Measurements from ENCODE around the gene SOX2.

SOX2 gene

GRCh38 chr3:181711325-181712135 lies at the start of gene SOX2:
Gene SOX2 (plus strand): TSS chr3:181711925. CDS start chr3:181712361, 436 bp downstream.
- DNase-seq (ENCODE audit: low read depth) = peak; percentile 42

GRCh38 chr3:181683563-181683962 lies 28.2 kb upstream of the SOX2 start:
- no peak for DNase-seq (ENCODE audit: low read depth)

GRCh38 chr3:181687190-181687589 lies 24.5 kb upstream of the SOX2 start:
- no peak for DNase-seq (ENCODE audit: low read depth)

GRCh38 chr3:181687731-181688130 lies 24.0 kb upstream of the SOX2 start:
- DNase-seq (ENCODE audit: low read depth) = no peak

GRCh38 chr3:181689546-181689945 lies 22.2 kb upstream of the SOX2 start:
- DNase-seq (ENCODE audit: low read depth) = no peak

GRCh38 chr3:181690769-181691168 lies 21.0 kb upstream of the SOX2 start:
- no peak for DNase-seq (ENCODE audit: low read depth)

GRCh38 chr3:181691901-181692300 lies 19.8 kb upstream of the SOX2 start:
- DNase-seq (ENCODE audit: low read depth) = no peak

GRCh38 chr3:181692311-181693145 lies 19.2 kb upstream of the SOX2 start:
- DNase-seq (ENCODE audit: low read depth) = no peak

- DNase-seq (ENCODE audit: low read depth) = no peak
Measured at GRCh38 chr3:181693280-181693679, 18.4 kb upstream of the SOX2 start.

GRCh38 chr3:181694805-181695660 lies 16.7 kb upstream of the SOX2 start:
- no peak for DNase-seq (ENCODE audit: low read depth)

GRCh38 chr3:181695661-181696491 lies 15.8 kb upstream of the SOX2 start:
- no peak for DNase-seq (ENCODE audit: low read depth)

- DNase-seq (ENCODE audit: low read depth) = no peak
Measured at GRCh38 chr3:181696626-181697230, 15.0 kb upstream of the SOX2 start.

GRCh38 chr3:181698263-181698954 lies 13.3 kb upstream of the SOX2 start:
- no peak for DNase-seq (ENCODE audit: low read depth)

- DNase-seq (ENCODE audit: low read depth) = no peak
Measured at GRCh38 chr3:181699171-181699903, 12.4 kb upstream of the SOX2 start.

- peak; percentile 66 for DNase-seq (ENCODE audit: low read depth)
Measured at GRCh38 chr3:181700168-181701087, 11.3 kb upstream of the SOX2 start.

- no peak for DNase-seq (ENCODE audit: low read depth)
Measured at GRCh38 chr3:181701096-181701495, 10.6 kb upstream of the SOX2 start.

GRCh38 chr3:181703601-181704420 lies 7.9 kb upstream of the SOX2 start:
- DNase-seq (ENCODE audit: low read depth) = no peak

Data from iris pigment epithelial cell (primary cell).